Measurements from ENCODE around the gene EPC1. TPM values are rescaled to one million over a fixed set of nuclear protein-coding genes. Genes with fewer than 3 reads are reported as not detected.
A peak's percentile ranks its signal among the peaks of the same experiment; 100 is the strongest.

Gene EPC1
- total and polyA plus RNA-seq, 10 donors: 16.0 to 69.2 (median 57.4) TPM

- H3K27me3 ChIP-seq (replicated peaks in 1 of 7): no peaks in the 10 kb centered on the region
These were observed 77.4 kb downstream of the EPC1 start for GRCh38 chr10:32269343-32270100.

DNA sequence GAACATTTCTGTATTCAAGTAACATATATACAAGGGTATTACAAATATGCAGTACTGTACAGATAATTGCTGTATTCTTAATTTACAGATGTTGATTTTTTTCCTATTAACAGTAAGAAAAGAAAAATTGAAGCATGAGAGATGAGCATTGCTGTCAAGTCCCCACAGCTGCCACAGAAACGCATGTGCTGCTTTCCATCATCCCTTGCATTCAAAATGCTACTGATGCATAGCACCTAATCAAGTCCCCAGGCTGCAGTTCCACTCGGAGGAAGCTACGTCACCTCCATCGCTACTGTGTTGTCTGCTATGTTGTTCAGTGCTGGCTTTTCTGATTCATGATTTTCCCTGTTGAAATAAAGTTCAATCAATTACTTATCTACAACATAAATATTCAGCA is 78.2 kb downstream of the EPC1 start:
- WGBS, 5 donors: 86 to 97% (median 94%) methylated on average over 4 of the region's 4 CpGs
- no peak for TF ChIP-seq POLR2A (IDR thresholded peaks at IDR 0.05)
- TF ChIP-seq, protein P1, sequence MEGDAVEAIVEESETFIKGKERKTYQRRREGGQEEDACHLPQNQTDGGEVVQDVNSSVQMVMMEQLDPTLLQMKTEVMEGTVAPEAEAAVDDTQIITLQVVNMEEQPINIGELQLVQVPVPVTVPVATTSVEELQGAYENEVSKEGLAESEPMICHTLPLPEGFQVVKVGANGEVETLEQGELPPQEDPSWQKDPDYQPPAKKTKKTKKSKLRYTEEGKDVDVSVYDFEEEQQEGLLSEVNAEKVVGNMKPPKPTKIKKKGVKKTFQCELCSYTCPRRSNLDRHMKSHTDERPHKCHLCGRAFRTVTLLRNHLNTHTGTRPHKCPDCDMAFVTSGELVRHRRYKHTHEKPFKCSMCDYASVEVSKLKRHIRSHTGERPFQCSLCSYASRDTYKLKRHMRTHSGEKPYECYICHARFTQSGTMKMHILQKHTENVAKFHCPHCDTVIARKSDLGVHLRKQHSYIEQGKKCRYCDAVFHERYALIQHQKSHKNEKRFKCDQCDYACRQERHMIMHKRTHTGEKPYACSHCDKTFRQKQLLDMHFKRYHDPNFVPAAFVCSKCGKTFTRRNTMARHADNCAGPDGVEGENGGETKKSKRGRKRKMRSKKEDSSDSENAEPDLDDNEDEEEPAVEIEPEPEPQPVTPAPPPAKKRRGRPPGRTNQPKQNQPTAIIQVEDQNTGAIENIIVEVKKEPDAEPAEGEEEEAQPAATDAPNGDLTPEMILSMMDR (IDR thresholded peaks at IDR 0.05 in 8 of 11, conservative IDR thresholded peaks at IDR 0.05 in 3 of 11): no peak
- no peak for TF ChIP-seq POLR2AphosphoS5 (IDR thresholded peaks at IDR 0.05)
- intact Hi-C loops (cut with DNase I; ENCODE audit: low total_unique reads): no loop called here
- Histone ChIP-seq H3K27me3 (replicated peaks in 1 of 7) (no peaks in the 10 kb centered on the region), H3K9me3 (no peaks in the 10 kb centered on the region), H3K4me1 (peaks cover 0 to 16% (median 10%) of the 10 kb centered on the region in 6 donors), H3K27ac (no peak overlapping the region), H3K36me3 (peaks cover 0 to 79% (median 58%) of the 10 kb centered on the region in 6 donors), H3K4me3 (no peak overlapping the region)
- no peak for DNase-seq

More at GRCh38 chr10:32269343-32270100, 77.4 kb downstream of the EPC1 start:
- Histone ChIP-seq H3K9me3 (no peaks in the 10 kb centered on the region), H3K36me3 (peaks cover 0 to 83% (median 58%) of the 10 kb centered on the region in 6 donors), H3K27ac (no peak overlapping the region), H3K4me3 (no peak overlapping the region), H3K4me1 (peaks cover 0 to 23% (median 15%) of the 10 kb centered on the region in 6 donors)
- intact Hi-C loops (cut with DNase I; ENCODE audit: low total_unique reads): no loop called here
- WGBS, 5 donors: 85 to 96% (median 95%) methylated on average over 2 of the region's 2 CpGs
- TF ChIP-seq POLR2AphosphoS5 (IDR thresholded peaks at IDR 0.05) (no peak), POLR2A (IDR thresholded peaks at IDR 0.05) (no peak)
- TF ChIP-seq, protein P1 (IDR thresholded peaks at IDR 0.05 in 8 of 11, conservative IDR thresholded peaks at IDR 0.05 in 3 of 11): no peak
- no peak for DNase-seq

GRCh38 chr10:32266979-32267378 is 80.0 kb downstream of the EPC1 start:
- intact Hi-C loops (cut with DNase I; ENCODE audit: low total_unique reads): no loop called here
- no peak overlapping the region for H3K27ac ChIP-seq
- peaks cover 0 to 61% (median 45%) of the 10 kb centered on the region in 6 donors for H3K36me3 ChIP-seq
- TF ChIP-seq POLR2A (IDR thresholded peaks at IDR 0.05) (no peak), POLR2AphosphoS5 (IDR thresholded peaks at IDR 0.05) (peak in 2 of 3 donors; percentile 35 to 40)
- H3K4me3 ChIP-seq: no peak overlapping the region
- no peak for DNase-seq
- 90 to 94% (median 92%) methylated on average over 5 of the region's 5 CpGs for WGBS, 5 donors
- H3K27me3 ChIP-seq (replicated peaks in 1 of 7): no peaks in the 10 kb centered on the region
- no peaks in the 10 kb centered on the region for H3K9me3 ChIP-seq
- H3K4me1 ChIP-seq: no peaks in the 10 kb centered on the region

DNA sequence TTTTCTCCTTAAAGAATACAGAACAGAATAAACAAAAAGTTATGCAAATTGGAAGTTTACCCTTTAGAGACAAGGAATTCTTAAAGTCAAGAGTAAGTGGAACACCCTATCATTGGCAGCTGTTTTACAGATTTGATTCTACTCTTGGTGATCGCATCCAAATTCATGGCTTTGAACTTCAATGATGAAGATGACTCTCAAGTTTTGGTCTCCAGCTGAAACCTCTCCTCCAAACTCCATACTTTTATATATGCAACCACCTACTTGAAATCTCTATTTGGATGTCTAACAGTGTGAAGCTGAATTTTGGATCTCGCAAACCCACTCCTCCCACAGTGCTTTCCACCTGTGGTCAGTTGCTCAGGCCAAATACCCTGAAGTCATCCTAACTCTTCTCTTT is 80.4 kb downstream of the EPC1 start:
- intact Hi-C loops (cut with DNase I; ENCODE audit: low total_unique reads): no loop called here
- WGBS, 5 donors: 94 to 100% (median 100%) methylated on average over 2 of the region's 2 CpGs
- TF ChIP-seq, protein P1 (IDR thresholded peaks at IDR 0.05 in 8 of 11, conservative IDR thresholded peaks at IDR 0.05 in 3 of 11): no peak
- TF ChIP-seq POLR2A (IDR thresholded peaks at IDR 0.05): no peak
- no peak for TF ChIP-seq POLR2AphosphoS5 (IDR thresholded peaks at IDR 0.05)
- peaks cover 0 to 56% (median 41%) of the 10 kb centered on the region in 6 donors for H3K36me3 ChIP-seq
- H3K4me1 ChIP-seq: no peaks in the 10 kb centered on the region
- H3K27me3 ChIP-seq (replicated peaks in 1 of 7): no peaks in the 10 kb centered on the region
- H3K9me3 ChIP-seq: no peaks in the 10 kb centered on the region
- H3K4me3 ChIP-seq: no peak overlapping the region
- no peak overlapping the region for H3K27ac ChIP-seq
- DNase-seq: no peak
